ENCODE data around the gene ADAM12. TPM values are rescaled to one million over a fixed set of nuclear protein-coding genes. Genes with fewer than 3 reads are reported as not detected.

The ADAM12 gene
- total and polyA plus RNA-seq, 9 of the 15 experiments (the other 6 are each of a cell fraction or from before 2014, with no cell fraction given): not detected

- BruUV-seq (replicated peaks): no TSS peak
- ChIA-PET CTCF (ENCODE audit: low intra/inter-chr PET ratio) (no interaction called here), POLR2A (no interaction called here)
- no peak overlapping the region for H3K4me2 ChIP-seq (ENCODE audit: insufficient read depth, low read length)
- H3K79me2 ChIP-seq (ENCODE audit: control insufficient read depth, insufficient read depth, low read length): no peaks in the 10 kb centered on the region
- H3K9me3 ChIP-seq (replicated peaks; ENCODE audit: control insufficient read depth, insufficient read depth, low read depth, low read length): no peaks in the 10 kb centered on the region
- no peak overlapping the region for H3K4me3 ChIP-seq
- no peak for ATAC-seq
- FAIRE-seq: no peak
- intact Hi-C loops (cut with micrococcal nuclease): no loop called here
- 7% methylated on average over 4 of the region's 8 CpGs for WGBS (ENCODE audit: insufficient coverage, low coverage, missing lambda C conversion rate)
- H3K27me3 ChIP-seq (ENCODE audit: control insufficient read depth in 2 of 2, insufficient read depth in 2 of 2, low read length in 2 of 2): peaks cover 0 to 16% of the 10 kb centered on the region in 2 experiments; a peak in 2 of 5 replicates
- no peaks in the 10 kb centered on the region for H3K9me1 ChIP-seq (ENCODE audit: control insufficient read depth, insufficient read depth, low read length)
- H3K36me3 ChIP-seq (ENCODE audit: control insufficient read depth, insufficient read depth, low read length): no peaks in the 10 kb centered on the region
- no peaks in the 10 kb centered on the region for H4K20me1 ChIP-seq (replicated peaks; ENCODE audit: control insufficient read depth, insufficient read depth, low read length)
- no peak overlapping the region for H3K9ac ChIP-seq (ENCODE audit: insufficient read depth in 1 of 2, low read depth in 2 of 2, low read length in 2 of 2)
- H3K4me1 ChIP-seq (replicated peaks in 1 of 2; ENCODE audit: control insufficient read depth in 2 of 2, insufficient read depth in 2 of 2, low read length in 2 of 2): no peaks in the 10 kb centered on the region; a peak in 2 of 5 replicates
- H3K27ac ChIP-seq (ENCODE audit: extremely low read depth, low read depth, low read length): no peak overlapping the region
- no peak overlapping the region for H2AFZ ChIP-seq (ENCODE audit: low read depth, low read length)
- DNase-seq (ENCODE audit: extremely low read depth in 1 of 4, low spot score in 3 of 4): no peak
- in situ Hi-C loops (cut with MboI): no loop called here
- TF ChIP-seq ZNF232 (CRISPR knock-in tag; IDR thresholded peaks at IDR 0.05) (no peak), ETV1 (tag; conservative IDR thresholded peaks at IDR 0.05; ENCODE audit: low read depth) (no peak), LEF1 (IDR thresholded peaks at IDR 0.05) (no peak), ZNF175 (CRISPR knock-in tag; IDR thresholded peaks at IDR 0.05; ENCODE audit: low read depth) (no peak), FOXJ2 (tag; IDR thresholded peaks at IDR 0.05) (no peak), ZBTB40 (IDR thresholded peaks at IDR 0.05) (no peak), ZBTB40 (CRISPR knock-in tag; IDR thresholded peaks at IDR 0.05) (no peak), ZNF717 (CRISPR knock-in tag; IDR thresholded peaks at IDR 0.05) (no peak), ZNF668 (CRISPR knock-in tag; IDR thresholded peaks at IDR 0.05) (no peak), DNMT1 (IDR thresholded peaks at IDR 0.05) (no peak), LARP7 (IDR thresholded peaks at IDR 0.05) (no peak), CHCHD3 (CRISPR knock-in tag; IDR thresholded peaks at IDR 0.05) (no peak), MNT (conservative IDR thresholded peaks at IDR 0.05) (no peak), SOX6 (IDR thresholded peaks at IDR 0.05) (no peak), CCAR2 (IDR thresholded peaks at IDR 0.05; ENCODE audit: low read depth, low read length) (no peak), ZNF507 (tag; conservative IDR thresholded peaks at IDR 0.05) (no peak)
Observed at GRCh38 chr10:126229686-126230085, 158.6 kb downstream of the ADAM12 start.

Measured in K562 (cell line).